GM06990 (cell line): ENCODE data around the gene ERCC6.

Experiments
- DNase-seq: peaks from one replicate; pipeline ENCODE4 v3.0.0-alpha.2; 2011; ENCODE audit not compliant: insufficient read length; ENCODE audit errors: extremely low read depth
- H3K27me3 ChIP-seq: replicated peaks from 2 replicates; pipeline ENCODE4 v1.6.0; 2011; ENCODE audit warnings: low read length; ENCODE audit not compliant: control insufficient read depth, insufficient read depth
- H3K36me3 ChIP-seq: 2 replicates; pipeline ENCODE4 v1.5.1; 2011; ENCODE audit warnings: low read length; ENCODE audit not compliant: control insufficient read depth, insufficient read depth
- H3K4me3 ChIP-seq: replicated peaks from 2 replicates; pipeline ENCODE4 v1.5.1; 2011; ENCODE audit warnings: low read depth, mild to moderate bottlenecking, control low read depth, low read length
- CTCF ChIP-seq: IDR thresholded peaks from 2 replicates; pipeline ENCODE4 v1.5.1; 2011; ENCODE audit warnings: low read length, control low read depth, mild to moderate bottlenecking, inconsistent platforms; ENCODE audit not compliant: insufficient read depth, poor library complexity, severe bottlenecking

ERCC6 gene

GRCh38 chr10:49543604-49544003 is 4.7 kb upstream of the ERCC6 start:
- Histone ChIP-seq H3K27me3 (no peaks in the 10 kb centered on the region), H3K36me3 (no peaks in the 10 kb centered on the region), H3K4me3 (no peak overlapping the region)
- no peak for DNase-seq
- TF ChIP-seq CTCF: no peak

GRCh38 chr10:49542353-49542752 is 3.4 kb upstream of the ERCC6 start:
- H3K27me3 ChIP-seq: no peaks in the 10 kb centered on the region
- no peaks in the 10 kb centered on the region for H3K36me3 ChIP-seq
- DNase-seq: no peak
- TF ChIP-seq CTCF: no peak
- no peak overlapping the region for H3K4me3 ChIP-seq

DNA sequence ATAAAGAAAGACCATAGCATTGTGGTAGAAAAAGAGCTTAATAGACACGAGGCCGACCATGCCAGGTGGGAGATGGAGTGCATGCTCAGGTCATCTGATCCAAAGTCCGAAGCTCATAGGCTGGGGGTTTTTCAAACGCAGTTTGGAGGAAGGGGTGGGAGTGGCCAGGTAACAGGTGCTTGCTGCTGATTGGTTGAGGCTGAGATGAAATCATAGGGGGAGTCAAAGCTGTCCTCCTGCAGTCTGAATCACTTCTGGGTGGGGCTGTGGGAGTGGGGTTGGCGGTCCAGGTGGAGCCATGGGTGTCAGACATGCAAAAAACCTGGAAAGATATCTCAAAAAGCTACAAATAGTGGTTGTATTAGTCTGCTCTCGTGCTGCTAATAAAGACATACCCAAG is 2.8 kb upstream of the ERCC6 start:
- no peak for DNase-seq
- Histone ChIP-seq H3K27me3 (no peaks in the 10 kb centered on the region), H3K4me3 (no peak overlapping the region), H3K36me3 (no peaks in the 10 kb centered on the region)
- no peak for TF ChIP-seq CTCF

- Histone ChIP-seq H3K36me3 (no peaks in the 10 kb centered on the region; the same call in 1 of the 2 replicates), H3K4me3 (no peak overlapping the region; the same call in 1 of the 2 replicates), H3K27me3 (no peaks in the 10 kb centered on the region)
- no peak for DNase-seq
- no peak for TF ChIP-seq CTCF
Observed at GRCh38 chr10:49540056-49540797, 1.3 kb upstream of the ERCC6 start.

- TF ChIP-seq CTCF: no peak
- Histone ChIP-seq H3K36me3 (no peaks in the 10 kb centered on the region; the same call in 1 of the 2 replicates), H3K27me3 (no peaks in the 10 kb centered on the region), H3K4me3 (peak overlapping the region; percentile 64)
- DNase-seq: no peak
Observed at GRCh38 chr10:49539320-49539885, 482 bp upstream of the ERCC6 start.
